ENCODE results near the gene TKTL1.
"Not testable (repeated sequence)": the region's sequence is repeated elsewhere in the genome, so short reads cannot be mapped to it uniquely, and the experiment has no call there.

TKTL1 gene

DNA sequence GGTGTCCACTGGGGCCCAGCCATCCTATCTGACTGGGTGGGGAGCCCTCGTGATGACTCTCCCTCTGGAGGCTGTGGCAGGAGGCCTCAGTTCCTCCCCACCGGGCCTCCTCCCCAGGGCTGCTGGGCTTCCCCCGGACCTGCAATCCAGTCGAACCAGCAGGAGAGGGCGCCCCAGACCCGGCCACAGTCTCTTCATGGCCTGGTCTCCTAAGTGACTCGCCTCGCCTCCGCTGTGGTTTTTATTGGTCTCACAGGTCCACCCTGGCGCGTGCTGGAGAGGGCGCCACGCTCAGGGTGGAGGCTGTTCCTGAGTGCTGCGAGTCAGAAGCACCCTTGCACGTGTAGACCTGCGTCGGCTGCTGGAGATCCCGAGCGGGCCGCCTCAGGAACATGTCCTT, 48.0 kb downstream of the TKTL1 start:
- DNase-seq (ENCODE audit: low read depth): not testable (repeated sequence)

DNA sequence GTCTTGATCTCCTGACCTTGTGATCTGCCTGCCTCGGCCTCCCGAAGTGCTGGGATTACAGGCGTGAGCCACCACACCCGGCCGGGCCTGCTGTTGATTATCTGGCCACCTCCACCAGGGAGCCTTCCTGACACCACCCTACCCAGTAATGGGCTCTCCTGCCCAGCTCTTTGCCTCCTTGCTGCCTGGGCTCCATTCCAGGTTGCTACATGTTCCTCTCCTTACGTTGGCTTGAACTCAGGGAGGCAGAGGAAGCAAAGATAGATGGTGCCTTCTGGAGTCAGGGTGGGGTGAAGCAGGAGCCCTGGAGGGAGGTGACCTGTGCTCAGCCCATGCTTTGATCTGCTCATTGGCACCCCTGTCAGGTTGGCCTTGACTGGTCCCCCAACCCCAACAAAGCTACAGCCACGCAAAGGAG, 52.5 kb downstream of the TKTL1 start:
- no peak for DNase-seq (ENCODE audit: low read depth)

- DNase-seq (ENCODE audit: low read depth): no peak
Measured at GRCh38 chrX:154348646-154349358, 53.2 kb downstream of the TKTL1 start.

- DNase-seq (ENCODE audit: low read depth): no peak
Measured at GRCh38 chrX:154349359-154349935, 53.9 kb downstream of the TKTL1 start.

GRCh38 chrX:154349979-154350378, 54.4 kb downstream of the TKTL1 start:
- no peak for DNase-seq (ENCODE audit: low read depth)

DNA sequence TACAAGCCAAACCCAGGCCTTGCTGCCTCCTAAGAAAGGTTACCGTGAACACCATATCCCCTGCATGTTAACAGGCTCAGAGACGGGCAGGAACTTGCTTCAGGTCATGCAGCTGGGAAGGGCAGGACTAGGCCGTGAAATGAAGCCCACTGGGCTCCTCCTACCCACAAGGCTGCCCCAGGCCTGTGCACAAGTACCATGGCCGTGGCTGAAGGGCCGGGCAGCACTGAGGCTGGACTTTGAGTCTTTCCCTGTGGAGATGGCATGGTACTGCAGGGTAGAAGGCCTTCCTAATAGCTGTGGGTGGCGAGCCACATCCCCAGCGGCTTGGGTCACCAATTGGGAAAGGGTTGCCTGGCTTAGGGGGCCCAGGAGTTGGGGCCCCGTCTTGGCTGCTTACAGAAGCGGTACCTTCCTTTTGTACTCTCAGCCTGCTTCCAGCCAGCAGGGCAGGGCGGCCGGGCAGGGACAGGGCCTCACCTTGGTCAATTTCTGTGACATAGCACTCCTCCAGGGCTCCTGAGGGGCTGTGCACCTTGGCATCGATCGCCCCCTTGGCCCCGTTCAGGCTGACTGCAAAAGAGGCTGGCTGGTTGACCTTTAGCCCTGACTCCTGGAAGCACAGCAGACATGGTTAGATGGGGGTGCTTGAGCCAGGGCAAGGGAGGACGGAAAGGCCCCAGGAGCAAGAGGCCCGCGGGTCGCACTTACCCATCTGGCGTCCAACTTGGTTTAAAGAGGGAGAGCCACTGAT, 55.0 kb downstream of the TKTL1 start:
- no peak for DNase-seq (ENCODE audit: low read depth)

DNA sequence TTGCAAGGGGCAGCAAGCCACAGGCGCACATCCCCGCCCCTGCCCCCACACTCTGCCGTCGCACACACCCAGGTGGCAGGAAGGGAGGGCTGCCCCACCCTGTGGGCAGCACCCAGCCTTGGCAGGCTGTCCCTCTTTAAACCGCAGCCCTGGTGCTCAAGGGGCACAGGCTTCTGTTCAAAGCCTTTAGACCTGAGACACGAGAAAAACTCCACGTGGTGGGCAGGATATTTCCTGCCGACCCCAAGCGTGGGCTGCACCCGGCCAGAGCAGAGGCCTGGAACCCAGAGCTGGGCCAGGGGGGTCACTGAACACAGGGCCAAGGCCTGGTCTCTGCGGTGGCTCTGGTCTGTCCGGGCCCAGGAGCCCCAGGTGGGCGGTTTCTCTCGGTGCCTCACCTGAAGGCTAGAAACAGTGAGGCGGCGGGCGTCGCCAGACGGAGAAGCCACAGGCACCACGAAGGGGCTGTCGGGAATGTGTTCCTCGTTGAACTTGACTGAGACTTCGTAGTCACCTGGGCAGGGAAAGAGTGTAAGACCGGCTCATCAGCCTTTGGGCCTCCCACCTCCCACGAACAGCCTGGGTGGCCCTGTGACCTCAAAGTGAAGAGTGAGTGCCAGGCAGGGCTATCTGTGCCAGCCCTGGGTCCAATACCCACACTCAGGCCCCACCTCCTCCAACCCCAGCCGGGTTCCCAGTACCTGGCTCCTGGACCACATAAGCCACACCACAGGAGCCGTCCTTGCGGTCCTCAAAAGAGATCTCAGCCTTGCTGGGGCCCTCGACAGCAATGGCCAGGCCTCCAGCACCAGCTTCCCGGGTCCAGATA, 55.8 kb downstream of the TKTL1 start:
- no peak for DNase-seq (ENCODE audit: low read depth)

DNA sequence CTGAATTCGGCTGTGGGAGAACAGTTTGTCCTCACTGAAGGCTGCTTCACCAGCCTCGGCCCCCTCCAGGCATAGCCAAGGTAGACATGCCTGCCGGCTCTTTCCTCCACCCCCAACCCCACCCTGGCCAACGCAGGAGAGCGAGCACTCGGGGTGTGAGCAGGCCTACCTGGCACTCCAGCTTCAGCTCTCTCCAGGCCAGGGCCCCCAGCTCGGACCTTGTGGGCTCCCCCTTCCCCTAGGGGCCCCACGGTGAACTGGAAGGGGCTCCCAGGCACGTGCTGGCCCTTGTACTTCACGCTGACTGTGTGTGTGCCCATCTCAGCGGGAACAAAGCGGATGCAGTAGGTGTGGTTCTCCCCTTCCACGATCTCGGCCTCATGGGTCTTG, 56.4 kb downstream of the TKTL1 start:
- DNase-seq (ENCODE audit: low read depth): no peak

DNA sequence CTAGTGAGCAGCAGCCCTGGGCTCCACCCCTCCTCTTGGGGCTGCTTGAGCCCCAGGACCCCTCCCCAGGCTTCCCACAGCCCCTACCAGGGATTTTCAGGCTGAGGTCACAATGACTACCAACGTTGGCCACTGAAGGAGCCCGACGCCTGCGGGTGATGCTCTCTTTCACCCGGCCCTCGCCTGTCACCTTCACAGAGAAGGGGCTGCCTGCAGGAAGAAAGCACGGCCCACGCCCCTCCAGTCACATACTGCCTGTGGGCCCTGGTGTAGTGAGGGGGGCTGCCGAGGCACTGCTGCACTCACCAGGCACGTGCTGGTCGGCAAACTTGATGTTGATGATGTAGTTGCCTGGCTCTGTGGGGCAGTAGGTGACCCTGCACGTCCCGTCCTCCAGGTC, 56.9 kb downstream of the TKTL1 start:
- no peak for DNase-seq (ENCODE audit: low read depth)

GRCh38 chrX:154353172-154353843, 57.7 kb downstream of the TKTL1 start:
- DNase-seq (ENCODE audit: low read depth): no peak

GRCh38 chrX:154354013-154354412, 58.4 kb downstream of the TKTL1 start:
- no peak for DNase-seq (ENCODE audit: low read depth)

DNA sequence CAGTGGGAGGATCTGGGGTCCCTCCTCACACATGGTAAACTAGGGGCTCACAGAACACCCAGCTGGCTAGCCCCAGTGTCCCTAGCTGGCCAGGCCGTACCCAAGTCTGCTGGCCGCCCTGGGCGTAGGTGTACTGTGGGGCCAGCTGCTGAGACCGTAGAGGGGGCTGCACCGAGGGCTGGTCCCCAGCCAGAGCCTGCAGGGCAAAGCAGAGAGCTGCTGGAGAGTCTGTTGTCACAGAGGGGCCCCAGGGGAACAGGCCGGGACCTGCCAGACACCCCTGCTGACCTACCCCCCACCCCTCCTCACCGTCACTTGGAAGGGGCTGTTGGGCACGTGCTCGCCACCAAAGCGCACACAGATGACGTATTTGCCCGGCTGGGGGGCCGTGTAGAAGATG, 58.9 kb downstream of the TKTL1 start:
- no peak for DNase-seq (ENCODE audit: low read depth)

GRCh38 chrX:154355094-154355775, 59.6 kb downstream of the TKTL1 start:
- DNase-seq (ENCODE audit: low read depth): no peak

DNA sequence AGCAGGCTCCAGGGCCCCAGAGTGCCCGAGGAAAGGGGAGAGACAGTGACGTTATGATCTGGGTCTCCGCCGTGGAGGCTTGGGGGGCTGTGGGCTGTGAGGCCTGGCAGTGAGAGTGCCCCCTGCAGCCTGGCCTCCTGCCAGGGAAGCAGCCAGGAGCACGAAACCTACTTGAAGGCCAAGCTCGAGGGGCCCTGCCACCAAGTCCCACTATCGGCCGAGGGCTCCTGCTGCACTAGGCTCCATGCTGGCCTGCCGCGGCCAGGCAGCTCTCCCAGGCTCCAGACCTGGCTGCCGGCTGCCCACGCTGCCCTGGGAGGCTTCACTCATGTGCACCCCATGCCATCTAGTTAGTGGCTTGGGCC, 60.2 kb downstream of the TKTL1 start:
- no peak for DNase-seq (ENCODE audit: low read depth)

DNA sequence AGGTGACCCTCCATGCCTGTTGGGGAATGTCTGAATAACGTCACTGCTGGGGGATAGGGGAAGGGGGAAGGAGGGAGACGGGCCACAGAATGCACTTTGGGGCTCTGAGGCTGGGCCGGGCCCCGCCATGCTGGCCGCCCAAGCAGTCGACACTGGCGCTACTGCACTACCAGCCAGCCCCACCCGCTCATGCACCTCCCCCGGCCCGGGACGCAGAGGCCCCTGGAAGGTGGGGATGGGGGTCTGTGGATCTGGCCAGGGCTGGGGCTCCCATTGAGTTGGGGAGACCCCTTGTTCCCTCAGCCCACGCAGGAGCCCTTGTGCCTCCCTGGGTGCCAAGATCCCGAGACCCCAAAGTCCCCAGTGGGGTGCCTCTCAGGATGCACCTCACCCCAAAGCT, 61.0 kb downstream of the TKTL1 start:
- no peak for DNase-seq (ENCODE audit: low read depth)

DNA sequence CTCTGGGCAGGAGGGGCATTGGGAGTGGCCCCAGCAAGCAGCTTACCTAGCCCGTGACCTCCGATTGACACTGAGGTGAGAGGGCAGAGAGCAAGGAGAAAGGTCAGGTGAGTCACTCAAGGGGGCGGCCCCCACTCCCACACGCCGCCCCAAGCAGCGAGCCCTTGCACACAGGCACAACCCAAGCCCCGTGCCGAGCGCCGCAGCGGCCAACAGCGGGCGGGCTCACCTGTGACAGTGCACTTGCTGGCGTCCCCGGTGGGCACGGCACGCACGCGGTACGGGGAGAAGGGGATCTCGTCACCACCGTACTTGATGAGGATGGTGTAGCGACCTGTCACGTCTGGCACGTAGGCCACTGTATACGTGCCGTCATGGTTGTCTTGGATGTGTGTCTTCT, 61.6 kb downstream of the TKTL1 start:
- no peak for DNase-seq (ENCODE audit: low read depth)

- no peak for DNase-seq (ENCODE audit: low read depth)
Measured at GRCh38 chrX:154358011-154358410, 62.4 kb downstream of the TKTL1 start.

- no peak for DNase-seq (ENCODE audit: low read depth)
Measured at GRCh38 chrX:154358829-154359228, 63.2 kb downstream of the TKTL1 start.

GRCh38 chrX:154359362-154360154, 64.0 kb downstream of the TKTL1 start:
- DNase-seq (ENCODE audit: low read depth): no peak

- no peak for DNase-seq (ENCODE audit: low read depth)
Measured at GRCh38 chrX:154360155-154360713, 64.6 kb downstream of the TKTL1 start.

Data from HS-5 (cell line).